ENCODE measurements around the gene EFCC1. TPM values are rescaled to one million over a fixed set of nuclear protein-coding genes. Genes with fewer than 3 reads are reported as not detected.

EFCC1 gene
- total RNA-seq, 4 donors from 2014 or later = 0.76 to 2.5 (median 1.1) TPM

DNA sequence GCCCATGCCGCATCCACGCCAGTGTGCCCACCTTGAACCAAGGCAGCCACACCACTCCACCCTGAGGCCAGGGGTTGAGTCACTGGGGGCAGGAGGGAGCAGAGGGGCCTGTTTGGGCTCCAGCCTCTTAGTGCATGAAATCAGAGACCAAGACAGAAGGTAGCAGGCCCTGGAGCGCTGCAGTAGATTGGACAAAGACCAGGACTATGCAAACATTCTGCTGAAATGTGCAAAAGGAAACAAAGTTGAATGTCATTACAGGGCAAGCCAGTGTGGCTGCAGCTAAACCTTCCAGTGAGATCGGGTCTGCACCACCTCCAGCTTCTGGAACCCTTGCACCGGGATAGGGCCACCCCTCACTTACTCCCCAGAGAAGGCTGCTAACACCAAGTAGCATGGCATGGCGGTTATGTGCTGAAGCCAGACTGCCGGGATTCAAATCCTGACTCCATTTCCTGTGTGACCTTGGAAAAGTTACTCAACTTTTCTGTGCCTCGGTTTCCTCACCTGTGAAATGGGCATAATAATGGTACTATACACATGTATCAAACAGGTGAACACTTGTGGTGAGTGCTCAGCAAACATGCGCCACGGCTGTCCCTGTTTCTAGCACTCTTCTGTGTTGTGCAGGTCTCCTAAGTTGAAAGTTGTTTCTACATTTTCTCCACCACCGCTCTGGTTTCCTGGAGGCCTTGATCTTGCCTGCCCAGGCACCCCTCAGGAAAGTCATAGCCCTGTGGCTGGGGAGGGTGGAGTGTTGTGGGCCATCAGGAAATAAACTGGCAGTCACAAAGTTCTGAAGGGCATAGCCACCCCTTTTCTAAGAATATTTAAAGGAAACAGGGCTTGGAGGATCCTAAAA is 34.5 kb downstream of the EFCC1 start:
- Histone ChIP-seq H3K9me3 (no peaks in the 10 kb centered on the region), H3K36me3 (no peaks in the 10 kb centered on the region), H3K4me1 (no peaks in the 10 kb centered on the region), H3K27ac (no peak overlapping the region), H3K27me3 (no peaks in the 10 kb centered on the region), H3K4me3 (no peak overlapping the region)
- TF ChIP-seq EP300 (IDR thresholded peaks at IDR 0.05) (no peak), POLR2A (IDR thresholded peaks at IDR 0.05) (no peak), POLR2AphosphoS5 (IDR thresholded peaks at IDR 0.05) (no peak)
- TF ChIP-seq, protein P1, sequence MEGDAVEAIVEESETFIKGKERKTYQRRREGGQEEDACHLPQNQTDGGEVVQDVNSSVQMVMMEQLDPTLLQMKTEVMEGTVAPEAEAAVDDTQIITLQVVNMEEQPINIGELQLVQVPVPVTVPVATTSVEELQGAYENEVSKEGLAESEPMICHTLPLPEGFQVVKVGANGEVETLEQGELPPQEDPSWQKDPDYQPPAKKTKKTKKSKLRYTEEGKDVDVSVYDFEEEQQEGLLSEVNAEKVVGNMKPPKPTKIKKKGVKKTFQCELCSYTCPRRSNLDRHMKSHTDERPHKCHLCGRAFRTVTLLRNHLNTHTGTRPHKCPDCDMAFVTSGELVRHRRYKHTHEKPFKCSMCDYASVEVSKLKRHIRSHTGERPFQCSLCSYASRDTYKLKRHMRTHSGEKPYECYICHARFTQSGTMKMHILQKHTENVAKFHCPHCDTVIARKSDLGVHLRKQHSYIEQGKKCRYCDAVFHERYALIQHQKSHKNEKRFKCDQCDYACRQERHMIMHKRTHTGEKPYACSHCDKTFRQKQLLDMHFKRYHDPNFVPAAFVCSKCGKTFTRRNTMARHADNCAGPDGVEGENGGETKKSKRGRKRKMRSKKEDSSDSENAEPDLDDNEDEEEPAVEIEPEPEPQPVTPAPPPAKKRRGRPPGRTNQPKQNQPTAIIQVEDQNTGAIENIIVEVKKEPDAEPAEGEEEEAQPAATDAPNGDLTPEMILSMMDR (IDR thresholded peaks at IDR 0.05) = no peak
- DNase-seq (ENCODE audit: low spot score in 2 of 2) = no peak
- WGBS = 85% methylated on average over 9 of the region's 11 CpGs

DNA sequence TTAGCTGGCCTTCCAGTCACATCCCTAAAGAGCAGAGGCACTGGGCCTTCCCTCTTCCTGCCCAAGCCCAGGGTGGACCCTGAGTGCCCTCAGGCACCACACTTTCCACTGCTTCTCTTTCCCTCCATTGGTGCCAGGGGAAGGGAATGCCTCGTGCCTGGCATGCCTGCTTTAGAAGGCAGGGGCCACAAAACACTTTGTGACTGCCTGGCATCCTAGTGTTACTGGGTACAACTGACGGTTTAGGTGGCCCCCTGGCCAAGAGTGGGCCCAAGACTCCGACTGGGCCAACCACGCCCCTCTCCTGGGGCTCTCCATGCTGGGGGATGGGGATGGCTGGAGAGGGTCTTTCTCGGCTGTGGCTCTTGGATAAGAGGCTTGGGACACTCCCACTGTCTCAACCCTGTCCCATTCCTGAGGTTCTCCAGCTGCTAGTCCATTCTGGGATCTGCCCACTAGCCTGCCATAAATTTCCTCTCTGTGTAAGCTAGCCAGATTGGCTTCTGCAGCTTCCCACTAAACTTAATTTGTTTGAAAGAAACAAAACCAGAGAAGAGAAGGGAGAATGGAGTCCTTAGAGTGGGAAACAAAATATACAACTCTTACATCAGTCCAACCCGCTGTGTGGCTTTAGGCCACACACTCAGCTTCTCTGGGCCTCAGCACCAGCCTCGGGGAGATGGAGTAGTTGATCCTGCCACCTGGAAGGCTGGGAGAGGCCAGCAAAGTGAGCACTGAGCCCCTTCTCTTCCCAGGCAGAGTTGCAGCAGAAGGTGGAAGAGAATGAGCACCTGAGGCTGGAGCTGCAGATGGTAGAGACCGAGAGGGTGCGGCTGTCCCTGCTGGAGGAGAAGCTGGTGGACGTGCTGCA is 35.4 kb downstream of the EFCC1 start:
- Histone ChIP-seq H3K4me1 (no peaks in the 10 kb centered on the region), H3K4me3 (no peak overlapping the region), H3K36me3 (no peaks in the 10 kb centered on the region), H3K9me3 (no peaks in the 10 kb centered on the region), H3K27ac (no peak overlapping the region), H3K27me3 (no peaks in the 10 kb centered on the region)
- DNase-seq (ENCODE audit: low spot score in 2 of 2) = peak in 1 of 2 donors; percentile 29
- TF ChIP-seq EP300 (IDR thresholded peaks at IDR 0.05) (no peak), POLR2AphosphoS5 (IDR thresholded peaks at IDR 0.05) (no peak), POLR2A (IDR thresholded peaks at IDR 0.05) (no peak)
- TF ChIP-seq, protein P1 (IDR thresholded peaks at IDR 0.05) = no peak
- 85% methylated on average over 9 of the region's 10 CpGs for WGBS

DNA sequence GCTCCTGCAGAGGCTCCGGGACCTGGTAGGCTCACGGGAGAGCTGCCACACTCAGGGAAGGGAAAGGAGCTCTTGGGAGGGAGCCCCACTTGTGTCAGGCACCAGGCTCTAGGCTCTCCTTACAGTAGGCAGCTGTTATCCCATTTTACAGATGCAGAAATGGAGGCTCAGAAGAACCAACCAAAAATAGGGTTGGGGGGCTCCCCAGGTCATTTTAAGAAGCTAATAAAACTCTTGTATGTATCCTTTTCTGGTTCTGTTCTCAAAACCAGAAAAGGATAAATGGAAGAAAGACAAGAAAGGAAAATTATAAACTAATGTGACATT is 36.0 kb downstream of the EFCC1 start:
- H3K27me3 ChIP-seq = no peaks in the 10 kb centered on the region
- no peak overlapping the region for H3K27ac ChIP-seq
- no peak for TF ChIP-seq POLR2A (IDR thresholded peaks at IDR 0.05)
- TF ChIP-seq POLR2AphosphoS5 (IDR thresholded peaks at IDR 0.05) = no peak
- TF ChIP-seq, protein P1 (IDR thresholded peaks at IDR 0.05) = no peak
- TF ChIP-seq EP300 (IDR thresholded peaks at IDR 0.05) = no peak
- 87% methylated on average over 2 of the region's 2 CpGs for WGBS
- H3K4me1 ChIP-seq = no peaks in the 10 kb centered on the region
- H3K4me3 ChIP-seq = no peak overlapping the region
- DNase-seq (ENCODE audit: low spot score in 2 of 2) = no peak
- H3K9me3 ChIP-seq = no peaks in the 10 kb centered on the region
- H3K36me3 ChIP-seq = no peaks in the 10 kb centered on the region

DNA sequence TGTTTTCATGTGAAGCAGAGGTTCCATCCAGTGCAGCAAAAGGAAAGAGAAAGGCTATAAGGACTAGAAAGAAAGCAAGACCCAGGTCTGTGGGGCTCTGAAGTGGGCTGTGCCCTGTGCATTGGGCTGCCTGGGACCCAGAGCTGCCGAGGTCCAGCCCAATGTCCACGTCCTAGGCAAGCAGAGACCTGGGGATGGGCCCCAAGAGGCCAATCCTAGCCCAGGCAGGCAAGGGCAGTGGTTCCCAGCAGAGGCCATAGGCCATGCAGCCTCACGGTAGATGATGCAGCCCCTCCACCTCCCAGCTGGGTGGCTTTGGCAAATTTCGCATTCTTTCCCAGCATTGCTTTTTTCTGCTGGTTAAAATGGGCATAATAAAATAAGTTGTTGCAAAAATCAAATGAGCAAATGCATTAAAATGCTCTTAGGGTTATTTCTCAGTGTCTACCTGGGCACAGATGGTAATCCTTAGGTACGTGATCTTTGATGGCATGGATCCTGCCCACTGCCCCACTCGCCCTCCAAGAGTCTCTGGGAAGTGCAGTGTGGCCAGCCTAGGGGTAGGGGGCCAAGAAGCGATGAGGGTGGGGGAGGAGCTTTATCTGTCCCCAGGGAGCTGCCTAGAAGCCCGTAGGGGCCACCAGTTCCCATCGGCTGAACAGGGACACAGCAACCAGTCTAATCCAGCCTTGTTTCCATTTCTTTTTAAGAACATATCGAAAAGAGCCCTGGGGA is 37.2 kb downstream of the EFCC1 start:
- H3K36me3 ChIP-seq = no peaks in the 10 kb centered on the region
- TF ChIP-seq EP300 (IDR thresholded peaks at IDR 0.05) = no peak
- TF ChIP-seq, protein P1 (IDR thresholded peaks at IDR 0.05) = no peak
- TF ChIP-seq POLR2A (IDR thresholded peaks at IDR 0.05) = no peak
- no peak for TF ChIP-seq POLR2AphosphoS5 (IDR thresholded peaks at IDR 0.05)
- H3K4me1 ChIP-seq = no peaks in the 10 kb centered on the region
- no peaks in the 10 kb centered on the region for H3K9me3 ChIP-seq
- H3K27me3 ChIP-seq = no peaks in the 10 kb centered on the region
- DNase-seq (ENCODE audit: low spot score in 2 of 2) = peak in 1 of 2 donors; percentile 37
- 75% methylated on average over 10 of the region's 10 CpGs for WGBS
- H3K27ac ChIP-seq = no peak overlapping the region
- H3K4me3 ChIP-seq = no peak overlapping the region
